GM21619 (cell line): ENCODE data around the gene EHD4.

Experiments
- ATAC-seq: cut with Tn5 transposase; IDR thresholded peaks from one replicate; pipeline ENCODE4 v1.9.1; 2021; ENCODE audit not compliant: unreplicated experiment

Gene EHD4

DNA sequence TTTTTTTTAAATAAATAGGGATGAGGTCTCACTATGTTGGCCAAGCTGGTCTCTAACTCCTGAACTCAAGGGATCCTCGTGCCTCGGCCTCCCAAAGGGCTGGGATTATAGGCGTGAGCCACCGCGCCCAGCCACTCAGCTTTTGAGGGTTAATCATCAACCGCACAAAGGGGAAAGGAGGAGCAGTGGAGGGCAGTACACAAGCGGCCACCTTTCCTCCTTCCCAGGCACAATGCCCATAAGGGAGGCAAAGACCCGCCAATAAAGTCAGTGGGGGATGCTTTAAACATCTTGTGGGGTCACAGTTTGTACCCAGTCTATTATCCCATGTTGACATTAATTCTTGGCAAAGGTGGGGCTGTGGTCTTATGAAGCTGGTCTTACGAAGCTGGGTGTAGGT is 32.4 kb downstream of the EHD4 start:
- no peak for ATAC-seq

DNA sequence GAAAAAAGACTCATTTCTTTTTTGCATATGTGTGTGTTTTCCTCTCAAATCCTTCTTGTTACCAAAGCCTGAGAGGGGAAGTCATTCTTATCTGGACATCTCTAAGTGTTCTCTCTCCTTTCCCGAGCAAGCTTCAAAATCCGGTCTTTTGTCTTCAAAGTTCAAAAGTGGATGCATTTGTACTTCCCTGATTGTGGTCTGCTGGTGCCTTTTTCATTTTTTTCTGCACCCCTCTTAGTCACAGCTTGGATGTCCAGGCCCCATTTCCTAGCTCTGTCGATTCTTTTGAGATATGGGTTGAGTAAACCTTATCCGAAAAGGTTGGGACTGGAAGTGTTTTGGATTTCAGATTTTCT is 34.8 kb downstream of the EHD4 start:
- no peak for ATAC-seq

GRCh38 chr15:41936649-41937567 is 35.4 kb downstream of the EHD4 start:
- no peak for ATAC-seq

GRCh38 chr15:41936155-41936554 is 36.2 kb downstream of the EHD4 start:
- no peak for ATAC-seq

- ATAC-seq: peak; percentile 39
Observed at GRCh38 chr15:41935566-41936020, 36.8 kb downstream of the EHD4 start.

DNA sequence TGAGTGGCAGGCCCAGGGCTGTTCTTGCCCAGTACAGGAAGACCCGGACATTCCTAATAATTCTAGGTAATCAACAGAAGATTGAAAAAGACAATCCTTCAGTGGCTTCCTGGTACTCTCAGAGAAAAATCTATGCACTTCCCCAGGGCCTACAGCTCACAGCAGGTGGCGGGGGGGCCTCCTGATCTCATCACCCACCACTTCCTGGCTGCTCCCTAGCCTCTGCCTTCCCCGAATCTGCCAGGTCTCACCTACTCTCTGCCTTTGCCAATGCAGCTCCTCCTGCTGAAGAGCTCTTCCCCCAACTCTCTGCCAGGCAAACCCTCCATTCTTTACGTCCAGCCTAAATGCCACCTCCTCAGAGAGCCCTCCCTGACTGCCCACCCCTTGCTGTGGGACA is 37.5 kb downstream of the EHD4 start:
- ATAC-seq: no peak

DNA sequence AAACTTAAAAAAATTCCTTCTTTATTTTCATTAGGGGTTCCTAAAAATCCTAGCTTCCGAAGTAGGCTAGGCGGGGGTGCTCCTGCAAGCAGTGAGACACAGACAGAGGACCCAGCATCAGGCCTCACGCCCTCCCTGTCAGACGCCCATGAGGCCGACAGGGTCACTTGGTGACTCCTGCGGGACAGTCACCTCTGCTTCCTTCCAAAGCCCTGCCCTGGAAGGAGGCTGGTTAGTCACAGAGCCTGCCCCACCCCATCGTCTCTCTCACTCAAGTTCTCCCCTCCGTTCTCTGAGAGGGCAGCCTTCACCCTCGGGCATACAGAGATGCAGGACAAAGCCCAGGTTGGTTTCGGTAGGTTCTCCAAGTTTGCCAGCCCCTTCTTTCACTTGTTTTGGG is 38.6 kb downstream of the EHD4 start:
- no peak for ATAC-seq

- ATAC-seq: no peak
Observed at GRCh38 chr15:41933326-41933725, 39.0 kb downstream of the EHD4 start.

GRCh38 chr15:41932511-41933289 is 39.7 kb downstream of the EHD4 start:
- ATAC-seq: no peak

- no peak for ATAC-seq
Observed at GRCh38 chr15:41932101-41932500, 40.3 kb downstream of the EHD4 start.

GRCh38 chr15:41930867-41931222 is 41.5 kb downstream of the EHD4 start:
- ATAC-seq: no peak

DNA sequence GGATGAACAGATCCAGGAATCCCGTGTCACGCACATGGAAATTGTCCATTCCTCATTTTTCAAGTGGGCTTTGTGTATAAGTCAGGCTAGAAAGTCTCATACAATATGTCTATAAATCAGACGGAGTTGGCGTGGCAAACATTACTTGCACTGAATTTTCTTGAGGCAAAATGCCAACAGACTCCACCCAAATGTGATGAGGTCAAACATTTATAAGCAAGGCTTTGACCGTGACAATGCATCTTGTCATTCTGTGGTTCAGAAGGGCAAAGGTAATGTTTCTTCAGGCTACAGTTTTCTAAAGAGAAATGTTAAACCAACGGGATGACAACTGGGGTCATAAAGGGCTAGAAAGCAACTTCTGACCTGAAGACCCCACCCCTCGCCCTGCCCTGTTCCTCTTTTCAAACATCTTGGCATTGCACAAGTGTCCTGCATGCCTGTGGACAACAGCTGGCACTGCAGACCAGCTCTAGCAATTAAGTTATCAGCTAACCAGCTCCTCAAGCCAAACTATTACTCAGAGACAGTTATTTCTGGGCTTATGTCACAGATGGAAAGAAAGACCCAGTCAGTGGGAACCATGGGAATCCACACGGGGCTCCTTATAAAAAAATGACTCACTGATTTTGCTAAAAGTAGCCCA is 42.0 kb downstream of the EHD4 start:
- ATAC-seq: no peak

DNA sequence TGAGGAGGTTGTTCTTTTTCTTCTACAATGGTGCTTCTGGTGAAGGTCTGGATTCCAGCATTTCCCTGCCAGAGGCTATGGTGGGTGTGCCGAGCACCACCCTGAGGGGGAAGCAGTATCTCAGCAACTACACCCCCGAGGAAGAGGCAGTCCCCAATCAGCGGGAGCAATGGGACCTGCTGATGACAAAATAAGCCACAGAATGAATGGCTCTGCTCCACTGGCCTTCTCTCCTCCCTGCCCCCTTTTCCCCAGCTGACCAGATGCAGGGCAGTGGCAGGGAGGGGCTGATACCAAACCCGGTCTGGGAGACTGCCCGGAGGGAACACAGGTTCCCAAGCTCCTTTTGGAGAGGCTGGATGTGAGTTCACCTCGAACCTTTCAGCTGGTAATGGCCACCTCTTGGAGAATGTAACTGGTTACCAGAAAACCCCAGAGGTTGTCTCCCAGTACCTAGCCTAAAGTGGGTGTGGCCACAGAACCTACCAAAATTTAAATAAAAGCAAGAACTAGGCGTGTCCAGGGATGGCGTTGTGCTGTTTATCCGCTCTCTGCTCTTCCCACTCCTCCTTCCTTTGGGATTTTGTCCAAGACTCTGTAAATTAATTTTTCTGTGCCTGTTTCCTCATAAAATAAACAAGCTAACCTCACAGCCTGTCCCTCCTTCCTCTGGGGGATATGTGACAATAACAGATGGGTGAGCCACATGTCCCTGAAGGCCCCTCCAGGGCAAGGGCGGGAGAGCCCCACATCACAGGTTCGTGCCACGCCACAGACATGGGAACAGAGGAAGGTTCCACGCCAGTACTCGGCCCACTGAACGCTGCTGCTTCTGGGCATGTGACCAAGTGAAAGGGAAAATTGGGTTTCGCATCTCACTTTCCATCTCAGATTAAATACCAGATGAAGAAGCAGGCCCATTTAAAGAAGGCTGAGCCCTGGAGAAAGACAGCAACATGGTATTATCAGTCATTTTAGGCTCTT is 43.4 kb downstream of the EHD4 start:
- peak; percentile 71 for ATAC-seq

- no peak for ATAC-seq
Observed at GRCh38 chr15:41928100-41928499, 44.3 kb downstream of the EHD4 start.

GRCh38 chr15:41927536-41927935 is 44.8 kb downstream of the EHD4 start:
- ATAC-seq: no peak

DNA sequence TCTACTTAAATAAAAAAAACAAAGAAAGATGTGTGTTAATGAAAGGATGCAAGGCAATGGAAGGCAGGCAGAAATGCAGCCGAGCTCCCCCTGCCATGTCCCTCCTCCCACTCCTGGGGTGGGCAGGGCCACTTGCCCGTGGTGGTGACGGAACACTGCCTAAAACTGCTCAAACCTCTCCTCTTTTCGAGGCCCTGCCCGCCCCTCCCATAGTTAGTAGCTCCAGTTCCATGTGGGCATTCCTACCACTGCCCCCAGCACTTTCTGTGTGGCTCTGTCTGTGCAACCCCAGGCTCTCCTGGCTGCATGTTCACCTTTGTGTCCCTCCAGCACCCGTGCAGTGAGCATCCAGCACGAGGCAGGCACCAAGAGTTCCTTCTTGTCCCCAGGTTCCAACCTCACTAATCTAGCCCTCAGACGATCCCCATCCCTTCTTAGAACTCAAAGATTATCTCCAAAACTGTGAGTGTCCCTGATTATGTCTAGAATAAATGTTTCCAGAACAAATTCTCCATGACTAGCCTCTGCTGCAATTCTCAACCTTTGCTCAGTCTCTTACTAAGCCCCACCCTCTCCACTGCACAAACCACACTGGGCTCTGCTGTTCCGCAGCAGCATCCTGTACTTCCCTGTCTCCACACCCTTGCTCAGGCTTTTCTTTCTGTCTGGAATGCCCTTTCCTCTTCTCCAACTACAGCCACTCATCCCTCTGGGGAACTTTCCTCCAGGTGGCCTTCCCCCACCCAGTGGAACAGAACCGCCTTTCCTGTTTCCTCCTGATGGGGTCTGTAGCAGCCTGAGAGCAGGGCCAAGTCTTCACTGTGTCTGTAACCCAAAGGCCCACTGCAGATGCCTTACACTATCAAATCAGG is 45.9 kb downstream of the EHD4 start:
- no peak for ATAC-seq

- no peak for ATAC-seq
Observed at GRCh38 chr15:41925086-41925608, 47.2 kb downstream of the EHD4 start.

- no peak for ATAC-seq
Observed at GRCh38 chr15:41923401-41923997, 48.9 kb downstream of the EHD4 start.

DNA sequence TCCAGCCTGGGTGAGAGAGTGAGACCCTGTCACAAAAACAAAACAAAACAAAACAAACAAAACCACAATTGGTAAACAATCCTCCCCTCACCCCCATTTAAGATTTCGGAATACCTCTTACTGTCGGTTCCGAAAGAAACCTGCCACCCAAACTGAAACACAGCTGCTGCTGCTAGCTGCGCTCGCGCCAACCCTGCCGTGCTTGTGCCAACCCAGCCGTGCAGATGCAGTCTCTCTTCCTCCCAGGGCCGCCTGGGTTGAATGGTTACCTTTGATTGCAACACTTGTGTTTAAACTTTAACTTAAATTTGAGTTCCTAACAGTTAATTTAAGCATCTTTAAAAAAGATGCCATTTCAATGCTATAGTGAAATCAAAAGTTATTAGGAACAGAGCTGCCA is 50.0 kb downstream of the EHD4 start:
- ATAC-seq: no peak
